Measurements from ENCODE around the gene XXYLT1. TPM values are rescaled to one million over a fixed set of nuclear protein-coding genes. Genes with fewer than 3 reads are reported as not detected.

Gene XXYLT1
- total RNA-seq, 1 donor from 2014 or later: 14.5 TPM

GRCh38 chr3:195096053-195096452, 174.9 kb downstream of the XXYLT1 start:
- DNase-seq (ENCODE audit: extremely low spot score in 2 of 2): no peak
- H3K36me3 ChIP-seq: no peaks in the 10 kb centered on the region
- TF ChIP-seq POLR2A (IDR thresholded peaks at IDR 0.05) (no peak), CTCF (IDR thresholded peaks at IDR 0.05) (no peak), POLR2AphosphoS5 (IDR thresholded peaks at IDR 0.05; ENCODE audit: insufficient read depth in 1 of 2, low read depth in 1 of 2) (no peak)
- H3K9me3 ChIP-seq: no peaks in the 10 kb centered on the region
- H3K27me3 ChIP-seq: no peaks in the 10 kb centered on the region
- intact Hi-C loops (cut with DNase I): no loop called here
- H3K27ac ChIP-seq: no peak overlapping the region
- peaks cover 5% of the 10 kb centered on the region for H3K4me1 ChIP-seq
- H3K4me3 ChIP-seq: no peak overlapping the region

GRCh38 chr3:195095704-195096036, 175.3 kb downstream of the XXYLT1 start:
- peaks cover 1% of the 10 kb centered on the region for H3K4me1 ChIP-seq
- H3K27ac ChIP-seq: no peak overlapping the region
- no peak for DNase-seq (ENCODE audit: extremely low spot score in 2 of 2)
- no peak for TF ChIP-seq POLR2AphosphoS5 (IDR thresholded peaks at IDR 0.05; ENCODE audit: insufficient read depth in 1 of 2, low read depth in 1 of 2)
- no peak for TF ChIP-seq CTCF (IDR thresholded peaks at IDR 0.05)
- TF ChIP-seq POLR2A (IDR thresholded peaks at IDR 0.05): no peak
- no peaks in the 10 kb centered on the region for H3K36me3 ChIP-seq
- H3K27me3 ChIP-seq: no peaks in the 10 kb centered on the region
- no peak overlapping the region for H3K4me3 ChIP-seq
- intact Hi-C loops (cut with DNase I): no loop called here
- no peaks in the 10 kb centered on the region for H3K9me3 ChIP-seq

GRCh38 chr3:195095035-195095703, 175.8 kb downstream of the XXYLT1 start:
- intact Hi-C loops (cut with DNase I): no loop called here
- H3K27ac ChIP-seq: no peak overlapping the region
- TF ChIP-seq POLR2A (IDR thresholded peaks at IDR 0.05) (no peak), CTCF (IDR thresholded peaks at IDR 0.05) (no peak), POLR2AphosphoS5 (IDR thresholded peaks at IDR 0.05; ENCODE audit: insufficient read depth in 1 of 2, low read depth in 1 of 2) (no peak)
- no peaks in the 10 kb centered on the region for H3K9me3 ChIP-seq
- no peaks in the 10 kb centered on the region for H3K27me3 ChIP-seq
- no peaks in the 10 kb centered on the region for H3K36me3 ChIP-seq
- DNase-seq (ENCODE audit: extremely low spot score in 2 of 2): no peak
- no peaks in the 10 kb centered on the region for H3K4me1 ChIP-seq
- no peak overlapping the region for H3K4me3 ChIP-seq

- Histone ChIP-seq H3K27ac (no peak overlapping the region), H3K4me3 (no peak overlapping the region), H3K36me3 (no peaks in the 10 kb centered on the region), H3K9me3 (no peaks in the 10 kb centered on the region), H3K4me1 (no peaks in the 10 kb centered on the region), H3K27me3 (no peaks in the 10 kb centered on the region)
- intact Hi-C loops (cut with DNase I): no loop called here
- TF ChIP-seq POLR2A (IDR thresholded peaks at IDR 0.05) (no peak), CTCF (IDR thresholded peaks at IDR 0.05) (no peak), POLR2AphosphoS5 (IDR thresholded peaks at IDR 0.05; ENCODE audit: insufficient read depth in 1 of 2, low read depth in 1 of 2) (no peak)
- no peak for DNase-seq (ENCODE audit: extremely low spot score in 2 of 2)
Measured at GRCh38 chr3:195094191-195094921, 176.6 kb downstream of the XXYLT1 start.

- intact Hi-C loops (cut with DNase I): no loop called here
- Histone ChIP-seq H3K36me3 (no peaks in the 10 kb centered on the region), H3K4me3 (no peak overlapping the region), H3K4me1 (no peaks in the 10 kb centered on the region), H3K9me3 (no peaks in the 10 kb centered on the region), H3K27me3 (no peaks in the 10 kb centered on the region), H3K27ac (no peak overlapping the region)
- TF ChIP-seq CTCF (IDR thresholded peaks at IDR 0.05): no peak
- no peak for TF ChIP-seq POLR2AphosphoS5 (IDR thresholded peaks at IDR 0.05; ENCODE audit: insufficient read depth in 1 of 2, low read depth in 1 of 2)
- no peak for TF ChIP-seq POLR2A (IDR thresholded peaks at IDR 0.05)
- DNase-seq (ENCODE audit: extremely low spot score in 2 of 2): no peak
Measured at GRCh38 chr3:195093731-195094130, 177.2 kb downstream of the XXYLT1 start.

All from vagina (tissue), 2 donors.